Measurements from ENCODE around the gene EGFR.

DNA sequence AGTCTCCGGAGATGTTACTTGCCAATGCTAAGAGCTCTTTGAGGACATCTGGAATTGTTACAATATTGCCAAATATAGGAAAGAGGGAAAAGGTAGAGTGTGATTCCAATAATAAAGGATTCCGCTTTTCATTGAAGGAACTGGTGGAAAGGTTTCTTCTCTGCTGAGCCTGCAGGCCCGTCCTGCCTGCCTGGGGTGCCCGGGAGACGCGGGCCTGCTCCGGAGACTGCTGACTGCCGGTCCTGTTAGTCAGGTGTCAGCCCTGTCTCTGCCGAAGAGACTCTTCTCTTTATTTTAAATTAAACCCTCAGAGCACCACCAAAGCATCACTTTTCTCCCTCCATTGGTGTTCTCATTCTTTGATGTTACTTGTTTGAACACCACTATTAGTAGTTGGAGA lies 2.2 kb downstream of the EGFR start:
- no peak for TF ChIP-seq POLR2A (IDR thresholded peaks at IDR 0.05)
- TF ChIP-seq, protein P1, sequence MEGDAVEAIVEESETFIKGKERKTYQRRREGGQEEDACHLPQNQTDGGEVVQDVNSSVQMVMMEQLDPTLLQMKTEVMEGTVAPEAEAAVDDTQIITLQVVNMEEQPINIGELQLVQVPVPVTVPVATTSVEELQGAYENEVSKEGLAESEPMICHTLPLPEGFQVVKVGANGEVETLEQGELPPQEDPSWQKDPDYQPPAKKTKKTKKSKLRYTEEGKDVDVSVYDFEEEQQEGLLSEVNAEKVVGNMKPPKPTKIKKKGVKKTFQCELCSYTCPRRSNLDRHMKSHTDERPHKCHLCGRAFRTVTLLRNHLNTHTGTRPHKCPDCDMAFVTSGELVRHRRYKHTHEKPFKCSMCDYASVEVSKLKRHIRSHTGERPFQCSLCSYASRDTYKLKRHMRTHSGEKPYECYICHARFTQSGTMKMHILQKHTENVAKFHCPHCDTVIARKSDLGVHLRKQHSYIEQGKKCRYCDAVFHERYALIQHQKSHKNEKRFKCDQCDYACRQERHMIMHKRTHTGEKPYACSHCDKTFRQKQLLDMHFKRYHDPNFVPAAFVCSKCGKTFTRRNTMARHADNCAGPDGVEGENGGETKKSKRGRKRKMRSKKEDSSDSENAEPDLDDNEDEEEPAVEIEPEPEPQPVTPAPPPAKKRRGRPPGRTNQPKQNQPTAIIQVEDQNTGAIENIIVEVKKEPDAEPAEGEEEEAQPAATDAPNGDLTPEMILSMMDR (IDR thresholded peaks at IDR 0.05): no peak

Measured in adrenal gland (tissue), 5 donors.